HFF-Myc (cell line): Measurements from ENCODE around the gene CRYBA2.

Experiments used
- DNase-seq: peaks from one replicate; pipeline ENCODE4 v3.0.0-alpha.2; 2011; ENCODE audit warnings: low read depth; ENCODE audit errors: extremely low read depth
- H3K4me3 ChIP-seq: replicated peaks from 2 replicates; pipeline ENCODE4 v1.5.1; 2011; ENCODE audit warnings: low read depth, mild to moderate bottlenecking, control low read depth, low read length
- TF ChIP-seq, protein P1 (sequence below): IDR thresholded peaks from 2 replicates; pipeline ENCODE4 v1.5.1; 2012; ENCODE audit warnings: mild to moderate bottlenecking, low read depth, low read length, control low read depth; ENCODE audit errors: missing control alignments

CRYBA2 gene

DNA sequence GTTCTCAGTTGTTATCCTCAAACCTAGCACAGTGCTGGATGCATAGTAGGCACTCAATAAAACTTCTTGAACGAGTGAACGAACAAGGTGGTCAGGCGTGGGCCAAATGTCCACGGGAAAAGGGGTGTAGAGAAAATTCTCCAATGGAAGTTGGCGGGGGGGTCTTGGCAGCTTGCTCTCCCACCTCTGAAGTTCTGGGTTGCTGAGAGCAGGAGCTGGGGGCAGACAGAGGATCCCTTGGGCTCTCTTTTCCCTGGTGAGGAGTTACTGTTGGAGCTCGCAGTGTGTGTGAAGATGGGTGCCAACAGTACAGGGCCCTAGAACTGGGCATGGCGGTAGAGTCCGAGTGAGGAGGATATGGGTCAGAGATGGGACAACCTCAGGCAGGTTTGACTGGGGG lies 2.3 kb upstream of the CRYBA2 start:
- DNase-seq, result no peak
- H3K4me3 ChIP-seq, result no peak overlapping the region

DNA sequence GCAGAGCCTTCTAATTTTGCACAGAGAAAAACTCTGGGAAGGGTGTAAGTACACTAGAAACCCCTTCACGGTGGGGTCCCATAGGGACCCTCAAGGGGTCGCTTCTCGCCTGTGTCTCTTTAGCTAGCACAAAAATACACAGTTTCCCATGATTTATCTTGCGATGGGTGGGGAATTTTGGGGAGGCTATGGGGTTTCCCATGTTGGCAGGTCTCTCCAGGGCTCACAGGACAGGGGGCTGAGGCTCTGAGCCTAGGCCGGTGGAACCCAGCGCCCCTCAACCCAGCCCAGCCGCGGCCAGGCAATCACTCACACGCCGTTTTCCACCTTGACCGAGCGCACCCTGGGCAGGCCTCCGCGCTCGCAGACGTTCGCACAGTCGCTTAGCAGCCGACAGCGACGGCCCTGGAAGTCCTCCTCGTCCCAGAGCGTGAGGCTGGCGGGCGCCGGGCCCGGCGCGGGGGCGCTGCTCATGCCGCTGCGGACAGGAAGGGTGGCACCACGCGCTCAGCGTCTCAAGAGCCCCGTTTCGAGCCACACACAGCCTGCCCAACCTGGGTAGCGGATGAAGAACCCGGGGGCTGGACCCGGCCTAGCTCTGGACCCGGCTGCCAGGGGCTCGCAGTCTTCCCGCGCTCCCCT lies 398 bp downstream of the CRYBA2 start:
- TF ChIP-seq, protein P1, sequence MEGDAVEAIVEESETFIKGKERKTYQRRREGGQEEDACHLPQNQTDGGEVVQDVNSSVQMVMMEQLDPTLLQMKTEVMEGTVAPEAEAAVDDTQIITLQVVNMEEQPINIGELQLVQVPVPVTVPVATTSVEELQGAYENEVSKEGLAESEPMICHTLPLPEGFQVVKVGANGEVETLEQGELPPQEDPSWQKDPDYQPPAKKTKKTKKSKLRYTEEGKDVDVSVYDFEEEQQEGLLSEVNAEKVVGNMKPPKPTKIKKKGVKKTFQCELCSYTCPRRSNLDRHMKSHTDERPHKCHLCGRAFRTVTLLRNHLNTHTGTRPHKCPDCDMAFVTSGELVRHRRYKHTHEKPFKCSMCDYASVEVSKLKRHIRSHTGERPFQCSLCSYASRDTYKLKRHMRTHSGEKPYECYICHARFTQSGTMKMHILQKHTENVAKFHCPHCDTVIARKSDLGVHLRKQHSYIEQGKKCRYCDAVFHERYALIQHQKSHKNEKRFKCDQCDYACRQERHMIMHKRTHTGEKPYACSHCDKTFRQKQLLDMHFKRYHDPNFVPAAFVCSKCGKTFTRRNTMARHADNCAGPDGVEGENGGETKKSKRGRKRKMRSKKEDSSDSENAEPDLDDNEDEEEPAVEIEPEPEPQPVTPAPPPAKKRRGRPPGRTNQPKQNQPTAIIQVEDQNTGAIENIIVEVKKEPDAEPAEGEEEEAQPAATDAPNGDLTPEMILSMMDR, result no peak
- no peak overlapping the region for H3K4me3 ChIP-seq
- DNase-seq, result no peak

More for the DNA sequence above, 2.3 kb upstream of the CRYBA2 start:
- TF ChIP-seq, protein P1, result no peak

DNA sequence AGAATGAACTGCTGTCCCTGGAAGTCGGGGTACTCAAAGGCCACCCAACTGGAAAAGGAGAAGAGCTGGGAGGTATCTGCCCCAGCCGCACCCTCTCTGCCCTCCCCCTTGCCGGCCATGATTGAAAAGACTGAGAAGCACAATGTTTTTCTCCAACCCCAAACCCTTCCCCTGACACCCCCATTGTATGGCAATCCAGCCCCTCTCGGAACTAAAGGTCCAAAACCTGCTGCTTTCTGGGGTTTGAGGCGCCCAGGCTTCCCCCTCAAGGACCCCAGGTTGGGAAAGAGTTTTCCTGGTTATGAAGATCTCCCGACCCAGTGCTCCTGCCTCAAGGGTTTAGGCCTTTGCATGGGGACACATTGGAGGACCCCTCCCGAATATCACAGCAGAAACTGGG lies 1.0 kb downstream of the CRYBA2 start:
- H3K4me3 ChIP-seq, result no peak overlapping the region
- DNase-seq, result no peak
- TF ChIP-seq, protein P1, result no peak

DNA sequence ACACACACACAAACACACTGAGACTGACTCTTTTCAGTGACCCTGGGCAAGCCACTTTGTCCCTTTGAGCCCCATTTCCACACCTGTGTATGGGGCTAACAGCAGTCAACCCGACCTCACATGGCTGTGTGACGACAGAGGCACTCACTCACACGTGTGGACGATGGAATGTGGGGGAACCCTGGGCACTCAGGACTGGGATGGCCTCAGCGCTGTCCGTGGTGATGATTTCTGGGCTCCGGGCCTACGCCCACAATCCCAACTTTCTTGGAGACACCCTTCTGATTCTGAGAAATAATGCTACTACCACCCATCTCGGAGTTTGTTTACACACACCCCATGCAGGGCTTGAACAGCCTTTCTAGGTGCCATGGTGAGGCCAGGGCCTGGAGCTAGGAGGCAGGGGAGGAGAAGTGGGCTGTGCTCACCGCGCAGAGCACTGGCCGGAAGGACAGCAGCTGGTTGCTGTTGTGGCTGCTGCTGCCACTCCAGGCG lies 1.5 kb downstream of the CRYBA2 start:
- TF ChIP-seq, protein P1, result no peak
- no peak for DNase-seq
- no peak overlapping the region for H3K4me3 ChIP-seq

DNA sequence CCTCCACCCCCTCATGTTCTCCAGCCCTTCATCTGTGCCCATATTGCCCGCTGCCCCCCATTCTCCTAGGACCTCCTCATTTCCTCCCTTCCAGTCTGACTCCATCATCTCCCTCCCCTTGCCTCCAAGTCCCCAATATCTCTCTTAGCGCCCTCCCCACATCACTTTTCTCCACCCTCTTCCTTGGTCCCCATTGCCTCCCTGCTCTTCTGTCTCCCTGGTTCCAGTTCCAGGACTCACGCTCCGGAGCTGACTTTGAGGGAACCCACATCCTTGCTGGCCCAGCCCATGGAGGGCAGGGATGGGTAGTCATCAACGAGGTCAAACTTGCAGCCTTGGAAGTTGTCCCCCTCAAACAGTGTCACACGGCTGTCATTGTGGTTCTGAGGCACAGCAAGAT lies 2.6 kb downstream of the CRYBA2 start:
- TF ChIP-seq, protein P1, result no peak
- H3K4me3 ChIP-seq, result no peak overlapping the region
- no peak for DNase-seq

DNA sequence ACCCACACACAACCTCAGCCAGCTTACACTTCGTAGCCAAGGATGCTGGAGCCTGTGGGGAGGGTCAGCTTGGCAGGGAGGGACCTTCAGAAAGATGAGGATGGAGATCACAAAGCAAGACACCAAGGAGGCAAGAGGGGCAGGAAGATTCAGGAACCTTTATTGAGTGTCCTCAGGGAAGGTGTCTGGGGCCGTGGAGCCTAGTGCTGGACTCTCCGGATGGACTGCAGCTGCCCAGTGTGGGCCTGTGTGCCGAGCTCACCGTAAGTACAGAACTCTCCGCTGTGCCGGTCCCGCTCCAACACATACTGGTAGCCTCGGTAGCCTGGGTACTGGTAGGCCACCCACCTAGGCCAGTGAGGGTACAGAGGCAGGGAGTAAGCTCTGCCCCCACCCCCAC lies 3.2 kb downstream of the CRYBA2 start:
- DNase-seq, result no peak
- H3K4me3 ChIP-seq, result no peak overlapping the region
- TF ChIP-seq, protein P1, result no peak

DNA sequence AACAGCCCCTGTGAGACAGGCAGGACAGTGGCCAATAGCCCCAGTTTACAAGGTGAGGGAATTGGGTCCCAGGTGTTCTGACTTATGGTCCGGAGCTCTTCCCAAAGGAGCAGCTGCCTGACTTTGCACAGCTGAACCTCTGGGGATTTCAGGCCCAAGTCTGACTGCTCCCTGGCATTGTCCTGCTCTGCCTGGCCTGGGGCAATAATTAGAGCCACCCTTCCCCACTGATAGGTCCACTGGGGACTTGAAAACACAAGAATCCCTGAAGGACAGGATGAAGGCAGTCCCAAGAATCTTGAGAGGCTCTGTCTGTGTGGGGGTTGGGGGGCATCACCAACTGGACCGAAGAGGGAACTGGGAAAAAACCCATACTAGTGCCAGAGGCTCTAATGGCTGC lies 4.6 kb downstream of the CRYBA2 start:
- TF ChIP-seq, protein P1, result no peak
- DNase-seq, result no peak
- H3K4me3 ChIP-seq, result no peak overlapping the region
